Cardiac fibroblast (primary cell): Measurements from ENCODE around the gene HCCS.

ENCODE experiments used
- DNase-seq, 2 donors: peaks; one replicate each; pipeline versions ENCODE4 v3.0.0 to v3.0.0-alpha.2; 2010; ENCODE audit warnings: low read depth in 2 of 2
- H3K4me3 ChIP-seq, 2 donors: replicated peaks in 1 of 2; 1 replicate in 1 of 2; 2 replicates in 1 of 2; pipeline ENCODE4 v1.5.1; 2011; ENCODE audit warnings: low read depth in 2 of 2, low read length in 2 of 2, mild to moderate bottlenecking in 2 of 2, moderate library complexity in 1 of 2
- CTCF ChIP-seq: IDR thresholded peaks from one replicate; pipeline ENCODE4 v1.5.1; 2011; ENCODE audit warnings: low read depth, mild to moderate bottlenecking, low read length, inconsistent platforms

Gene HCCS

GRCh38 chrX:11135564-11136185, 24.5 kb downstream of the HCCS start:
- no peak overlapping the region for H3K4me3 ChIP-seq
- peak in 1 of 2 donors; percentile 12 for DNase-seq
- no peak for TF ChIP-seq CTCF

- peak; percentile 45 for TF ChIP-seq CTCF
- peak; percentile 67 to 70 for DNase-seq
- no peak overlapping the region for H3K4me3 ChIP-seq
Measured at GRCh38 chrX:11137543-11138139, 26.5 kb downstream of the HCCS start.

- H3K4me3 ChIP-seq, result no peak overlapping the region
- no peak for TF ChIP-seq CTCF
- no peak for DNase-seq
Measured at GRCh38 chrX:11138498-11139390, 27.6 kb downstream of the HCCS start.

- peak; percentile 29 for TF ChIP-seq CTCF
- H3K4me3 ChIP-seq, result no peak overlapping the region
- peak; percentile 86 to 87 for DNase-seq
Measured at GRCh38 chrX:11143931-11144678, 33.0 kb downstream of the HCCS start.

- H3K4me3 ChIP-seq, result no peak overlapping the region
- no peak for TF ChIP-seq CTCF
- DNase-seq, result no peak
Measured at GRCh38 chrX:11146411-11146810, 35.3 kb downstream of the HCCS start.

- TF ChIP-seq CTCF, result no peak
- no peak overlapping the region for H3K4me3 ChIP-seq
- DNase-seq, result no peak
Measured at GRCh38 chrX:11148401-11148800, 37.3 kb downstream of the HCCS start.
